Thyroid gland (tissue), 4 donors: ENCODE measurements around the gene CST5.

Source experiments
- CTCF ChIP-seq, 6 experiments: fragments of 200-600 bp in 3 of 6; fragments of 450-650 bp in 3 of 6; sonication (generic) in 3 of 6; IDR thresholded peaks; one replicate each; pipeline ENCODE4 v1.5.1; 2016 to 2019; ENCODE audit warnings: antibody characterized with exemption in 6 of 6, mild to moderate bottlenecking in 2 of 6, inconsistent platforms in 1 of 6, moderate library complexity in 1 of 6
- POLR2A ChIP-seq, 2 donors: fragments of 450-650 bp; IDR thresholded peaks; one replicate each; pipeline ENCODE4 v1.6.1; 2017; ENCODE audit warnings: antibody characterized with exemption in 2 of 2, mild to moderate bottlenecking in 2 of 2, moderate library complexity in 1 of 2

GRCh38 chr20:23926944-23927872, 47.7 kb upstream of the CST5 start:
- TF ChIP-seq CTCF (IDR thresholded peaks at IDR 0.05), result no peak
- TF ChIP-seq POLR2A (IDR thresholded peaks at IDR 0.05), result no peak
